ENCODE data around the gene BNIPL.

- TF ChIP-seq TCF7L2 (IDR thresholded peaks at IDR 0.05; ENCODE audit: low read depth, low read length): no peak
- no peak for TF ChIP-seq CTCF (IDR thresholded peaks at IDR 0.05)
- TF ChIP-seq POLR2AphosphoS5 (IDR thresholded peaks at IDR 0.05; ENCODE audit: low read depth, low read length): no peak
- no peak for TF ChIP-seq REST (IDR thresholded peaks at IDR 0.05; ENCODE audit: insufficient read depth in 1 of 2, low read depth in 2 of 2, low read length in 1 of 2)
These were observed 22.9 kb upstream of the BNIPL start for GRCh38 chr1:151013518-151013917.

All from Panc1 (cell line).